Measurements from ENCODE around the gene PHC3.

DNA sequence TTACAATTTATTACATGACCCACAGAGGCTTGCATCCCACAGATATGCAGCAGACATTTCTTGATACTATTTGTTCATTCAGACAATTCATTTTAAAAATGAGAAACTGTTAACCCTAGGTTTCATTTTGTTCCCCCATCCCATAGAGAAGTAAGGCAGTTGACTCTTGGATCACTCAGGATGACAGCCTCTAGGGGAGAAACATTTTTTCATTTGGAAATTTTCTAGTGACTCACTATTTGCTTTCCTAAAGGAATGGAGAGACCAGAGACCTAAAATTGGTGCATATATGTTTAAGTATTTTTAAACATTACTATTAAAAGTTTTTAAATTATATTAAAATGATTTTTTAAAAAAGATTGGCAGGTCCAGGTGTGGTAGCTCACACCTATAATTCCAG is 19.5 kb upstream of the PHC3 start:
- no peak for TF ChIP-seq POLR2A (IDR thresholded peaks at IDR 0.05)
- TF ChIP-seq, protein P1, sequence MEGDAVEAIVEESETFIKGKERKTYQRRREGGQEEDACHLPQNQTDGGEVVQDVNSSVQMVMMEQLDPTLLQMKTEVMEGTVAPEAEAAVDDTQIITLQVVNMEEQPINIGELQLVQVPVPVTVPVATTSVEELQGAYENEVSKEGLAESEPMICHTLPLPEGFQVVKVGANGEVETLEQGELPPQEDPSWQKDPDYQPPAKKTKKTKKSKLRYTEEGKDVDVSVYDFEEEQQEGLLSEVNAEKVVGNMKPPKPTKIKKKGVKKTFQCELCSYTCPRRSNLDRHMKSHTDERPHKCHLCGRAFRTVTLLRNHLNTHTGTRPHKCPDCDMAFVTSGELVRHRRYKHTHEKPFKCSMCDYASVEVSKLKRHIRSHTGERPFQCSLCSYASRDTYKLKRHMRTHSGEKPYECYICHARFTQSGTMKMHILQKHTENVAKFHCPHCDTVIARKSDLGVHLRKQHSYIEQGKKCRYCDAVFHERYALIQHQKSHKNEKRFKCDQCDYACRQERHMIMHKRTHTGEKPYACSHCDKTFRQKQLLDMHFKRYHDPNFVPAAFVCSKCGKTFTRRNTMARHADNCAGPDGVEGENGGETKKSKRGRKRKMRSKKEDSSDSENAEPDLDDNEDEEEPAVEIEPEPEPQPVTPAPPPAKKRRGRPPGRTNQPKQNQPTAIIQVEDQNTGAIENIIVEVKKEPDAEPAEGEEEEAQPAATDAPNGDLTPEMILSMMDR (IDR thresholded peaks at IDR 0.05), result no peak
- no peak for TF ChIP-seq POLR2AphosphoS5 (IDR thresholded peaks at IDR 0.05)
